ENCODE results near the gene PGK1.
"Not testable (repeated sequence)": the region's sequence is repeated elsewhere in the genome, so short reads cannot be mapped to it uniquely, and the experiment has no call there.

Gene PGK1

DNA sequence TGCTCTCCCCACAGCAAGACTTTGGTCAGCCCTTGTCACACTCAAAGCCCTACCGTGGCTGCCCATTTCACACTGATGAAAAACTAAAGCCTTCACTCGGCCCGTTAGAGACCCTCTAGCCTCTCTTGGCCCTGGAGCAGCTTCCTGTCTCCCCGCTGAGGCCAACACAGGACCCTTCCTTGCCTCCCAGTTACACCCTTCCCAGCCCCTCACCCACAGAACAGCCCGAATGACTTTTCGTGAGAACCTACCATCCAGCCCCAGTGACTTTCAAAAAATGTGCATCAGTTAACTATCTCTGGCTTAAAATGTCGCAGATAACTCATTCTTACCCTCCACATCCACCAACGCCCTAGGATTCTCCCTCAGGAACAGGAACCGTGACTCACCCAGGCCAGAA, 36.2 kb downstream of the PGK1 start:
- TF ChIP-seq EZH2 (IDR thresholded peaks at IDR 0.05) (no peak), FOXP2 (optimal IDR thresholded peaks at IDR 0.05; ENCODE audit: control extremely low read depth, extremely low read length, insufficient read depth) (no peak), POLR2AphosphoS5 (IDR thresholded peaks at IDR 0.05; ENCODE audit: borderline replicate concordance, low read depth, low read length) (no peak)
- no peak overlapping the region for H3K27ac ChIP-seq
- no peaks in the 10 kb centered on the region for H3K9me3 ChIP-seq (ENCODE audit: low read depth, low read length)
- no peak for DNase-seq (ENCODE audit: low read depth, low spot score)
- no peak overlapping the region for H3K9ac ChIP-seq (ENCODE audit: insufficient read length)
- H3K4me3 ChIP-seq, result no peak overlapping the region; the same call in 1 of the 2 replicates
- no peaks in the 10 kb centered on the region for H3K36me3 ChIP-seq (ENCODE audit: insufficient read depth, low read length)

DNA sequence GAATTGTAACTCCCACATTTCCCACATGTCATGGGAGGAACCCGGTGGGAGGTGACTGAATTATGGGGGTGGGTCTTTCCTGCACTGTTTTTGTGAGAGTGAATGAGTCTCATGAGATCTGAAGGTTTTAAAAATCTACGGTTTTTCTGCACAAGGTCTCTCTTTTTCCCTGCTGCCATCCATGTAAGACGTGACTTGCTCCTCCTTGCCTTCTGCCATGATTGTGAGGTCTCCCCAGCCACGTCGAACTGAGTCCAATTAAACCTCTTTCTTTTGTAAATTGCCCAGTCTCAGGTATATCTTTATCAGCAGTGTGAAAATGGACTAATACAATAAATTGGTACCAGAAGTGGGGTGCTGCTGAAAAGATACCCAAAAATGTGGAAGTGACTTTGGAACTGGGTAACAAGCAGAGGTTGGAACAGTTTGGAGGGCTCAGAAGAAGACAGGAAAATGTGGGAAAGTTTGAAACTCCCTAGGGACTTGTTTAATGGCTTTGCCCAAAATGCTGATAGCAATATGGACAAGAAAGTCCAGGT, 43.0 kb downstream of the PGK1 start:
- not testable (repeated sequence) for H3K9ac ChIP-seq (ENCODE audit: insufficient read length); H3K4me3 ChIP-seq; H3K27ac ChIP-seq; H3K36me3 ChIP-seq (ENCODE audit: insufficient read depth, low read length); DNase-seq (ENCODE audit: low read depth, low spot score); H3K9me3 ChIP-seq (ENCODE audit: low read depth, low read length)

DNA sequence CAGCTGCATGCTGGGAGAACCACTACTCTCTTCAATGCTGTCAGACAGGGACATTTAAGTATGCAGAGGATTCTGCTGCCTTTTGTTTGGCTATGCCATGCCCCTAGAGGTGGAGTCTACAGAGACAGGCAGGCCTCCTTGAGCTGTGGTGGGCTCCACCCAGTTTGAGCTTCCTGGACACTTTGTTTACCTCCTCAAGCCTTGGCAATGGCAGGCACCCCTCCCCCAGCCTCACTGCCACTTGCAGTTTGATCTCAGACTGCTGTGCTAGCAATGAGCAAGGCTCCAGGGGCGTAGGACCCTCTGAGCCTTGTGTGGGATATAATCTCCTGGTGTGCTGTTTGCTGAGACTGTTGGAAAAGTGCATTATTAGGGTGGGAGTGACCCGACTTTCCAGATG, 53.3 kb downstream of the PGK1 start:
- H3K27ac ChIP-seq; H3K9ac ChIP-seq (ENCODE audit: insufficient read length): not testable (repeated sequence)

DNA sequence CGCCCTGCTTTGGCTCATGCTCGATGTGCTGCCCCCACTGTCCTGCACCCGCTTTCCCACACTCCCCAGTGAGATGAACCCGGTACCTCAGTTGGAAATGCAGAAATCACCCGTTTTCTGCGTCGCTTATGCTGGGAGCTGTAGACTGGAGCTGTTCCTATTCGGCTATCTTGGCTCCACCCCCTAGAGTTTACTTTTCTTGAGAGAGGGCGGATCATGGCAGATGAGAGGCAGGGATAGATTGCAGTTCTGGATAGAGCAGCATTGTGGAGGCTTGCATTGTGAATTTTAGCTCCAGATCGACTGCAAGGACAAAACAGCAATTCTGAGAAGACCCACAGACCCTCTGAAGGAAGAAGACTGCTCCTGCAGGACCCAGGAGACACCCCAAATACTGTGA, 53.8 kb downstream of the PGK1 start:
- not testable (repeated sequence) for DNase-seq (ENCODE audit: low read depth, low spot score); H3K27ac ChIP-seq; H3K9ac ChIP-seq (ENCODE audit: insufficient read length); H3K4me3 ChIP-seq; H3K36me3 ChIP-seq (ENCODE audit: insufficient read depth, low read length); H3K9me3 ChIP-seq (ENCODE audit: low read depth, low read length)

More for the DNA sequence above, 53.3 kb downstream of the PGK1 start:
- DNase-seq (ENCODE audit: low read depth, low spot score); H3K4me3 ChIP-seq; H3K9me3 ChIP-seq (ENCODE audit: low read depth, low read length); H3K36me3 ChIP-seq (ENCODE audit: insufficient read depth, low read length): not testable (repeated sequence)

DNA sequence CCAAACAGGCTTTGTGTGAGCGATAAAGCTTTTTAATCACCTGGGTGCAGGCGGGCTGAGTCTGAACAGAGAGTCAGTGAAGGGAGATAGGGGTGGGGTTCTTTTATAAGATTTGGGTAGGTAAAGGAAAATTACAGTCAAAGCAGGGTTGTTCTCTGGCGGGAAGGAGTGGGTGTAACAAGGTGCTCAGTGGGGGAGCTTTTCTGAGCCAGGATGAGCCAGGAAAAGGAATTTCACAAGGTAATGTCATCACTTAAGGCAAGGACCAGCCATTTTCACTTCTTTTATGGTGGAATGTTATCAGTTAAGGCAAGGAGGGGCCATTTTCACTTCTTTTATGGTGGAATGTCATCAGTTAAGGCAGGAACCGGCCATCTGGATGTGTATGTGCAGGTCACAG, 56.7 kb downstream of the PGK1 start:
- H3K9ac ChIP-seq (ENCODE audit: insufficient read length); DNase-seq (ENCODE audit: low read depth, low spot score); H3K9me3 ChIP-seq (ENCODE audit: low read depth, low read length); H3K27ac ChIP-seq; H3K4me3 ChIP-seq; H3K36me3 ChIP-seq (ENCODE audit: insufficient read depth, low read length): not testable (repeated sequence)

DNA sequence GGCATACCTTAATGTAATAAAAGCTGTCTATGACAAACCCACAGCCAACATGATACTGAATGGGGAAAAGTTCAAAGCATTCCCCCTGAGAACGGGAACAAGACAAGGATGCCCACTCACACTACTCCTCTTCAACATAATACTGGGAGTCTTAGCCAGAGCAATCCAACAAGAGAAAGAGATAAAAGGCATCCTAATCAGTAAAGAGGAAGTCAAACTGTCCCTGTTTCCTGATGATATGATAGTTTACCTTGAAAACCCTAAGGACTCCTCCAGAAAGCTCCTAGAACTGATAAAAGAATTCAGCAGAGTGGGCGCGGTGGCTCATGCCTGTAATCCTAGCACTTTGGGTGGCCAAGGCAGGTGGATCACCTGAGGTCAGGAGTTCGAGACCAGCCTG, 59.1 kb downstream of the PGK1 start:
- not testable (repeated sequence) for H3K4me3 ChIP-seq; DNase-seq (ENCODE audit: low read depth, low spot score); H3K9ac ChIP-seq (ENCODE audit: insufficient read length); H3K27ac ChIP-seq; H3K9me3 ChIP-seq (ENCODE audit: low read depth, low read length); H3K36me3 ChIP-seq (ENCODE audit: insufficient read depth, low read length)

DNA sequence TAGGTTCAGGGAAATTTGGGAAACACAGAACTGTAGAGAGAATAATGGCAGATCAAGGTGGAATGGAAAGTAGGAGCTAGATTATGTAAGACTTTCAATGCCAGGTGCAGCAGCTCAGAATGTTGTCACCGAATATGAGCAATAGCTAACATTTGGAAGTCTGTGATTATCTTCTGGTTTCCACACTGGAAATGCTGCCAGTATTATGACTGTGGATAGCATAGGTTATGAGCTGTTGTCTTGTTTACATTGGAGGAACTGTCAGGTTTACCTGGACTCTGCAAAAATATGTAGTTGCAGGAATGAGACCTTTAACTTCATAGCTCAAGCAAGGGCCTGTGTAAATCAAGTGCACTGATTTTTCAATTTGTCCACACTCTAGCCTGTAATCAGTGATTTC, 61.4 kb downstream of the PGK1 start:
- Histone ChIP-seq H3K9ac (ENCODE audit: insufficient read length) (no peak overlapping the region), H3K4me3 (no peak overlapping the region), H3K9me3 (ENCODE audit: low read depth, low read length) (no peaks in the 10 kb centered on the region), H3K27ac (no peak overlapping the region), H3K36me3 (ENCODE audit: insufficient read depth, low read length) (no peaks in the 10 kb centered on the region)
- no peak for DNase-seq (ENCODE audit: low read depth, low spot score)
- TF ChIP-seq EZH2 (IDR thresholded peaks at IDR 0.05) (no peak), FOXP2 (optimal IDR thresholded peaks at IDR 0.05; ENCODE audit: control extremely low read depth, extremely low read length, insufficient read depth) (no peak), POLR2AphosphoS5 (IDR thresholded peaks at IDR 0.05; ENCODE audit: borderline replicate concordance, low read depth, low read length) (no peak)

DNA sequence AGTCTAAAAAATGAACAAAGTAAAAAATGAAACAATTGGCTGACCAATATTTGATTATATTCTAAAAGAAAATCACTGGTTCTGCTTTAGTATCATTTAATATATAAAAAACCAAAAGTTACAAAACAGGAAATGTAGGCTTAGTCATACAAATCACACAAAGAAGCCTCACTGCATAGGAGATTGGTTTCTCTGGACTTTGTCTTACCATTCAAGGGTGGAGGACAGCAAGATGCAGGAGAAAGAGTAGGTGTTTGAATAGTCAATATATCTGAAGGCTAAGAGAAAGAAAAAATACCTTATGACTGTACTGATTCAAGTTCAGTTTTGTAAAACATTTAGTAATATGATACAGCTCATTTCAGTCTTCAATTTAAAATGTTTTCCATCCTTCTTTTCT, 64.0 kb downstream of the PGK1 start:
- Histone ChIP-seq H3K27ac (no peak overlapping the region), H3K9me3 (ENCODE audit: low read depth, low read length) (no peaks in the 10 kb centered on the region), H3K4me3 (no peak overlapping the region), H3K9ac (ENCODE audit: insufficient read length) (no peak overlapping the region), H3K36me3 (ENCODE audit: insufficient read depth, low read length) (no peaks in the 10 kb centered on the region)
- TF ChIP-seq EZH2 (IDR thresholded peaks at IDR 0.05) (no peak), FOXP2 (optimal IDR thresholded peaks at IDR 0.05; ENCODE audit: control extremely low read depth, extremely low read length, insufficient read depth) (no peak), POLR2AphosphoS5 (IDR thresholded peaks at IDR 0.05; ENCODE audit: borderline replicate concordance, low read depth, low read length) (no peak)
- no peak for DNase-seq (ENCODE audit: low read depth, low spot score)

Measured in SK-N-MC (cell line).